NCI-H1092 treated with DMSO at 0.1 percent for 48 hours (cell line): Measurements from ENCODE around the gene KHNYN.
"Not testable (repeated sequence)": the region's sequence is repeated elsewhere in the genome, so short reads cannot be mapped to it uniquely, and the experiment has no call there.

Experiments used
- DNase-seq: peaks from one replicate; lab custom pipeline; 2025; lab: John Stamatoyannopoulos, UW

The KHNYN gene

GRCh38 chr14:24437736-24438067 is 7.9 kb downstream of the KHNYN start:
- DNase-seq = no peak

- no peak for DNase-seq
Observed at GRCh38 chr14:24438223-24439097, 8.7 kb downstream of the KHNYN start.

GRCh38 chr14:24439257-24439656 is 9.5 kb downstream of the KHNYN start:
- DNase-seq = no peak

- DNase-seq = no peak
Observed at GRCh38 chr14:24439830-24440605, 10.3 kb downstream of the KHNYN start.

GRCh38 chr14:24440606-24441399 is 11.0 kb downstream of the KHNYN start:
- no peak for DNase-seq

GRCh38 chr14:24441485-24441884 is 11.7 kb downstream of the KHNYN start:
- no peak for DNase-seq

- DNase-seq = no peak
Observed at GRCh38 chr14:24441904-24442239, 12.1 kb downstream of the KHNYN start.

- DNase-seq = peak; percentile 100
Observed at GRCh38 chr14:24442240-24443052, 12.7 kb downstream of the KHNYN start, which contains the start of gene SDR39U1. SDR39U1 (minus strand) TSS chr14:24442776; CDS start chr14:24442769, 7 bp downstream.

GRCh38 chr14:24443053-24443665 is 13.4 kb downstream of the KHNYN start:
- DNase-seq = no peak

GRCh38 chr14:24450828-24451227 is 21.1 kb downstream of the KHNYN start:
- DNase-seq = not testable (repeated sequence)

GRCh38 chr14:24456980-24457379 is 27.2 kb downstream of the KHNYN start:
- no peak for DNase-seq

- DNase-seq = no peak
Observed at GRCh38 chr14:24458736-24459135, 29.0 kb downstream of the KHNYN start.

GRCh38 chr14:24459331-24459730 is 29.6 kb downstream of the KHNYN start:
- peak; percentile 36 for DNase-seq

- DNase-seq = no peak
Observed at GRCh38 chr14:24461336-24461735, 31.6 kb downstream of the KHNYN start.

GRCh38 chr14:24463017-24463883 is 33.5 kb downstream of the KHNYN start:
- no peak for DNase-seq

- DNase-seq = peak; percentile 76
Observed at GRCh38 chr14:24463884-24464785, 34.4 kb downstream of the KHNYN start.

- no peak for DNase-seq
Observed at GRCh38 chr14:24465368-24465767, 35.6 kb downstream of the KHNYN start.

- DNase-seq = no peak
Observed at GRCh38 chr14:24465805-24466204, 36.1 kb downstream of the KHNYN start.

- not testable (repeated sequence) for DNase-seq
Observed at GRCh38 chr14:24470450-24470849, 40.7 kb downstream of the KHNYN start.
